ENCODE measurements around the gene TP53INP2. TPM values are rescaled to one million over a fixed set of nuclear protein-coding genes. Genes with fewer than 3 reads are reported as not detected.

Gene TP53INP2
- total RNA-seq, 1 donor from 2014 or later = 178 TPM

GRCh38 chr20:34744847-34745246 is 40.7 kb downstream of the TP53INP2 start:
- Mint-ChIP-seq H3K27me3 (ENCODE audit: unreplicated experiment) (no peaks in the 10 kb centered on the region), H3K4me1 (ENCODE audit: low read depth, unreplicated experiment) (no peaks in the 10 kb centered on the region), H3K27ac (ENCODE audit: unreplicated experiment) (no peak overlapping the region), H3K9me3 (ENCODE audit: unreplicated experiment) (no peaks in the 10 kb centered on the region), H3K36me3 (ENCODE audit: unreplicated experiment) (peaks cover 16% of the 10 kb centered on the region), H3K4me3 (ENCODE audit: unreplicated experiment) (no peak overlapping the region)
- DNase-seq = no peak
- TF ChIP-seq CTCF (IDR thresholded peaks at IDR 0.05; ENCODE audit: partially characterized antibody, unreplicated experiment) = no peak

DNA sequence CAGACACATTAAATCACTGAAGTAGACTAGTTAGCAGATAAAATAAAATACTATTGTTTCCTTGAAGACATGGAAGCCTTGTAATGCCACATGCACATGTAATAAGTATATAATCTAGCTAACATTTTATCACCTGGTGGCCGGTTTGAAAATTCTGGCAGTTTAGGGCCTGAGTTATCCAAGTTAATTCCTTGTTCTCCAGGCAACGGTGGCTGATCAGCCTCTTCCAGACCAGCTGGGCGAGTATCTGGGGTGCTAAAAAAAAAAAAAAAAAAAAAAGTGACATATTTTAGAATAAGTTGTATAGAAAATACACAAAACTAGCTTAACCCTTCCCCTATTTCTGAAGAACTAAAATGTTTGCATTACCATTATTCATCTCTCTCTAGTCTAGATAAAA is 42.5 kb downstream of the TP53INP2 start:
- peaks cover 6% of the 10 kb centered on the region for H3K36me3 Mint-ChIP-seq (ENCODE audit: unreplicated experiment)
- no peaks in the 10 kb centered on the region for H3K9me3 Mint-ChIP-seq (ENCODE audit: unreplicated experiment)
- H3K27ac Mint-ChIP-seq (ENCODE audit: unreplicated experiment) = no peak overlapping the region
- no peak for TF ChIP-seq CTCF (IDR thresholded peaks at IDR 0.05; ENCODE audit: partially characterized antibody, unreplicated experiment)
- H3K27me3 Mint-ChIP-seq (ENCODE audit: unreplicated experiment) = no peaks in the 10 kb centered on the region
- H3K4me3 Mint-ChIP-seq (ENCODE audit: unreplicated experiment) = no peak overlapping the region
- DNase-seq = no peak
- H3K4me1 Mint-ChIP-seq (ENCODE audit: low read depth, unreplicated experiment) = no peaks in the 10 kb centered on the region

- Mint-ChIP-seq H3K4me1 (ENCODE audit: low read depth, unreplicated experiment) (no peaks in the 10 kb centered on the region), H3K27ac (ENCODE audit: unreplicated experiment) (no peak overlapping the region), H3K9me3 (ENCODE audit: unreplicated experiment) (no peaks in the 10 kb centered on the region), H3K27me3 (ENCODE audit: unreplicated experiment) (no peaks in the 10 kb centered on the region), H3K36me3 (ENCODE audit: unreplicated experiment) (peaks cover 2% of the 10 kb centered on the region), H3K4me3 (ENCODE audit: unreplicated experiment) (no peak overlapping the region)
- no peak for DNase-seq
- no peak for TF ChIP-seq CTCF (IDR thresholded peaks at IDR 0.05; ENCODE audit: partially characterized antibody, unreplicated experiment)
Measured at GRCh38 chr20:34747479-34747878, 43.3 kb downstream of the TP53INP2 start.

- H3K4me1 Mint-ChIP-seq (ENCODE audit: low read depth, unreplicated experiment) = no peaks in the 10 kb centered on the region
- H3K27ac Mint-ChIP-seq (ENCODE audit: unreplicated experiment) = no peak overlapping the region
- H3K4me3 Mint-ChIP-seq (ENCODE audit: unreplicated experiment) = no peak overlapping the region
- no peaks in the 10 kb centered on the region for H3K27me3 Mint-ChIP-seq (ENCODE audit: unreplicated experiment)
- no peak for DNase-seq
- no peak for TF ChIP-seq CTCF (IDR thresholded peaks at IDR 0.05; ENCODE audit: partially characterized antibody, unreplicated experiment)
- H3K9me3 Mint-ChIP-seq (ENCODE audit: unreplicated experiment) = no peaks in the 10 kb centered on the region
- H3K36me3 Mint-ChIP-seq (ENCODE audit: unreplicated experiment) = no peaks in the 10 kb centered on the region
Measured at GRCh38 chr20:34748709-34749108, 44.6 kb downstream of the TP53INP2 start.

GRCh38 chr20:34750484-34750883 is 46.3 kb downstream of the TP53INP2 start:
- no peak for TF ChIP-seq CTCF (IDR thresholded peaks at IDR 0.05; ENCODE audit: partially characterized antibody, unreplicated experiment)
- H3K4me1 Mint-ChIP-seq (ENCODE audit: low read depth, unreplicated experiment) = no peaks in the 10 kb centered on the region
- no peaks in the 10 kb centered on the region for H3K27me3 Mint-ChIP-seq (ENCODE audit: unreplicated experiment)
- no peak overlapping the region for H3K27ac Mint-ChIP-seq (ENCODE audit: unreplicated experiment)
- no peak overlapping the region for H3K4me3 Mint-ChIP-seq (ENCODE audit: unreplicated experiment)
- no peaks in the 10 kb centered on the region for H3K36me3 Mint-ChIP-seq (ENCODE audit: unreplicated experiment)
- H3K9me3 Mint-ChIP-seq (ENCODE audit: unreplicated experiment) = no peaks in the 10 kb centered on the region
- no peak for DNase-seq
